A549 (cell line): ENCODE results near the gene DNAH17. TPM values are rescaled to one million over a fixed set of nuclear protein-coding genes. Genes with fewer than 3 reads are reported as not detected.

Experiments used
- ATAC-seq, 2 experiments: fragments of 200-7000 bp in 1 of 2; fragments of >200 bp in 1 of 2; cut with Nextera tagmentation in 1 of 2; cut with Tn5 transposase in 1 of 2; 3 replicates each; pipeline versions ENCODE4 v1.8.0 to v1.9.1; 2018 to 2020; ENCODE audit warnings: mild to moderate bottlenecking in 1 of 2, moderate library complexity in 1 of 2
- CTCF ChIA-PET: fragments of 300-600 bp; sonication (Branson Sonifier 250); formaldehyde crosslinking; extraction: SDS; loops from one replicate; lab custom pipeline; 2021; ENCODE audit warnings: antibody characterized with exemption, inconsistent platforms; lab: Yijun Ruan, JAX
- POLR2A ChIA-PET: fragments of 350-600 bp; formaldehyde crosslinking; extraction: SDS; loops from one replicate; lab custom pipeline; 2021; ENCODE audit warnings: antibody characterized with exemption, inconsistent platforms; lab: Yijun Ruan, JAX
- DNase-seq, 2 experiments: peaks; one replicate each; pipeline versions ENCODE4 v3.0.0 to v3.0.0-alpha.2; 2011 to 2016; ENCODE audit warnings: low read depth in 1 of 2, low spot score in 1 of 2
- FAIRE-seq: peaks from 2 replicates; lab custom pipeline; 2011; peaks lifted over from hg19 to GRCh38; lab: Jason Lieb, UNC
- H3K27ac ChIP-seq, 2 experiments: fragments of >200 bp; sonication (Bioruptor Twin); formaldehyde crosslinking; 3 replicates each; pipeline ENCODE4 v1.5.1; 2016 to 2017
- H3K4me1 ChIP-seq: fragments of >200 bp; sonication (Bioruptor Twin); formaldehyde crosslinking; 3 replicates; pipeline ENCODE4 v1.6.1; 2016
- H3K4me2 ChIP-seq: fragments of >200 bp; sonication (Bioruptor Twin); formaldehyde crosslinking; 3 replicates; pipeline ENCODE4 v1.6.1; 2016
- H3K4me3 ChIP-seq: fragments of >200 bp; sonication (Bioruptor Twin); formaldehyde crosslinking; 3 replicates; pipeline ENCODE4 v1.5.1; 2016
- H3K9me3 ChIP-seq: fragments of >200 bp; sonication (Bioruptor Twin); formaldehyde crosslinking; 3 replicates; pipeline ENCODE4 v1.6.1; 2016
- BHLHE40 ChIP-seq: IDR thresholded peaks from 2 replicates; pipeline ENCODE4 v1.6.1; 2012; ENCODE audit warnings: low read depth, low read length, inconsistent platforms
- CBX2 ChIP-seq: fragments of 200-600 bp; sonication (generic); IDR thresholded peaks from 2 replicates; pipeline ENCODE4 v1.6.1; 2016; ENCODE audit warnings: low read depth, mild to moderate bottlenecking, borderline replicate concordance
- CHD2 ChIP-seq: fragments of 150-350 bp; IDR thresholded peaks from 2 replicates; pipeline ENCODE4 v1.6.1; 2014; ENCODE audit warnings: low read length; ENCODE audit not compliant: partially characterized antibody
- EHF ChIP-seq: fragments of 250-450 bp; sonication (Bioruptor Pico); IDR thresholded peaks from 2 replicates; pipeline ENCODE4 v1.5.0; 2020; ENCODE audit warnings: mild to moderate bottlenecking
- EHMT2 ChIP-seq: fragments of 200-600 bp; sonication (generic); IDR thresholded peaks from 2 replicates; pipeline ENCODE4 v1.6.1; 2016; ENCODE audit warnings: antibody characterized with exemption, low read depth, mild to moderate bottlenecking, moderate library complexity
- FOSB ChIP-seq: fragments of 250-450 bp; sonication (Bioruptor Pico); IDR thresholded peaks from 2 replicates; pipeline ENCODE4 v1.5.0; 2020; ENCODE audit warnings: mild to moderate bottlenecking, moderate library complexity
- FOSL2 ChIP-seq, 2 experiments: fragments of 450-650 bp in 1 of 2; fragments of >200 bp in 1 of 2; sonication (Bioruptor Twin) in 1 of 2; formaldehyde crosslinking; IDR thresholded peaks; 2 replicates each; pipeline versions ENCODE4 v1.5.0 to v1.6.1; 2016 to 2020; ENCODE audit warnings: mild to moderate bottlenecking in 1 of 2, moderate library complexity in 1 of 2
- HDAC2 ChIP-seq: fragments of 200-600 bp; sonication (generic); IDR thresholded peaks from 2 replicates; pipeline ENCODE4 v1.6.1; 2016
- HOXA7 ChIP-seq: fragments of 250-450 bp; sonication (Bioruptor Pico); IDR thresholded peaks from 2 replicates; pipeline ENCODE4 v1.5.0; 2020; ENCODE audit warnings: mild to moderate bottlenecking, moderate library complexity
- HOXB5 ChIP-seq: fragments of 250-450 bp; sonication (Bioruptor Pico); IDR thresholded peaks from 2 replicates; pipeline ENCODE4 v1.5.0; 2020; ENCODE audit warnings: mild to moderate bottlenecking, moderate library complexity
- JUNB ChIP-seq: fragments of >200 bp; sonication (Bioruptor Twin); formaldehyde crosslinking; IDR thresholded peaks from 2 replicates; pipeline ENCODE4 v1.6.1; 2016
- KDM1A ChIP-seq: fragments of 200-600 bp; sonication (generic); IDR thresholded peaks from 2 replicates; pipeline ENCODE4 v1.6.1; 2016; ENCODE audit warnings: low read depth, mild to moderate bottlenecking
- RAD21 ChIP-seq, 2 experiments: fragments of >200 bp in 1 of 2; sonication (Bioruptor Twin) in 1 of 2; formaldehyde crosslinking in 1 of 2; IDR thresholded peaks in 1 of 2; conservative IDR thresholded peaks in 1 of 2; 2 replicates in 1 of 2; 3 replicates in 1 of 2; pipeline ENCODE4 v1.6.1; 2012 to 2018; ENCODE audit warnings: inconsistent platforms in 1 of 2
- RARB ChIP-seq: fragments of 250-450 bp; sonication (Bioruptor Pico); IDR thresholded peaks from 2 replicates; pipeline ENCODE4 v1.8.0; 2021; ENCODE audit warnings: mild to moderate bottlenecking, moderate library complexity
- RCOR1 ChIP-seq: fragments of 150-350 bp; IDR thresholded peaks from 2 replicates; pipeline ENCODE4 v1.6.1; 2014; ENCODE audit warnings: antibody characterized with exemption, low read length, low read depth
- RFX5 ChIP-seq: fragments of 450-650 bp; IDR thresholded peaks from 2 replicates; pipeline ENCODE4 v1.7.1; 2014; ENCODE audit warnings: antibody characterized with exemption, mild to moderate bottlenecking, moderate library complexity
- RNF2 ChIP-seq: fragments of 200-600 bp; sonication (generic); IDR thresholded peaks from 2 replicates; pipeline ENCODE4 v1.6.1; 2016; ENCODE audit warnings: low read depth, mild to moderate bottlenecking, antibody characterized with exemption, moderate library complexity, borderline replicate concordance
- SMC3 ChIP-seq: fragments of >200 bp; sonication (Bioruptor Twin); formaldehyde crosslinking; IDR thresholded peaks from 3 replicates; pipeline ENCODE4 v1.6.1; 2018; ENCODE audit warnings: inconsistent platforms
- TFCP2L1 ChIP-seq: fragments of 250-450 bp; sonication (Bioruptor Pico); IDR thresholded peaks from 2 replicates; pipeline ENCODE4 v1.5.0; 2021; ENCODE audit warnings: mild to moderate bottlenecking
- TP53 ChIP-seq: fragments of 250-450 bp; sonication (Bioruptor Pico); IDR thresholded peaks from 2 replicates; pipeline ENCODE4 v1.5.0; 2021; ENCODE audit warnings: mild to moderate bottlenecking, moderate library complexity
- ZC3H11A ChIP-seq: fragments of 450-650 bp; IDR thresholded peaks from 2 replicates; pipeline ENCODE4 v1.6.1; 2014; ENCODE audit warnings: antibody characterized with exemption, mild to moderate bottlenecking
- ZNF302 ChIP-seq: fragments of 250-450 bp; sonication (Bioruptor Pico); IDR thresholded peaks from 2 replicates; pipeline ENCODE4 v1.9.0; 2021; ENCODE audit warnings: inconsistent platforms, mild to moderate bottlenecking, moderate library complexity
- WGBS: methylation state at CpG from one replicate; pipeline ENCODE4 v1.1.6; 2017; ENCODE audit errors: missing lambda C conversion rate; 5-methylcytosine and 5-hydroxymethylcytosine counted together
- polyA plus RNA-seq, 4 experiments: library from polyadenylated mRNA; depleted of rRNA in 3 of 4; stranded (reverse); fragments of >200 nt; fragmentation: RNase III in 1 of 4; extraction: RNeasy Plus Mini Kit Qiagen cat#74134 plus additional on column Dnase treatment in 1 of 4; gene quantifications; 2 replicates in 3 of 4; 3 replicates in 1 of 4; pipeline ENCODE4 v1.2.3, GENCODE V29; 2011 to 2017
- TF ChIP-seq, protein P1 (sequence below): IDR thresholded peaks from 2 replicates; pipeline ENCODE4 v1.6.1; 2012
- TF ChIP-seq, protein P2 (sequence below): fragments of >200 bp; sonication (Bioruptor Twin); formaldehyde crosslinking; IDR thresholded peaks from 3 replicates; pipeline ENCODE4 v1.6.1; 2016
- TF ChIP-seq, protein P3 (sequence below): fragments of >200 bp; sonication (Bioruptor Twin); formaldehyde crosslinking; IDR thresholded peaks from 2 replicates; pipeline ENCODE4 v1.6.1; 2016
- TF ChIP-seq, protein P4 (sequence below): fragments of >200 bp; sonication (Bioruptor Twin); formaldehyde crosslinking; IDR thresholded peaks from 3 replicates; pipeline ENCODE4 v1.5.1; 2016
- TF ChIP-seq, protein P5 (sequence below): fragments of 250-450 bp; sonication (Bioruptor Pico); IDR thresholded peaks from 2 replicates; pipeline ENCODE4 v1.5.0; 2021; ENCODE audit warnings: mild to moderate bottlenecking, moderate library complexity, borderline replicate concordance

DNAH17 gene
- polyA plus RNA-seq, 2 of the 4 experiments (the other 2 are of a cell fraction) = 0.21 to 0.26 TPM

DNA sequence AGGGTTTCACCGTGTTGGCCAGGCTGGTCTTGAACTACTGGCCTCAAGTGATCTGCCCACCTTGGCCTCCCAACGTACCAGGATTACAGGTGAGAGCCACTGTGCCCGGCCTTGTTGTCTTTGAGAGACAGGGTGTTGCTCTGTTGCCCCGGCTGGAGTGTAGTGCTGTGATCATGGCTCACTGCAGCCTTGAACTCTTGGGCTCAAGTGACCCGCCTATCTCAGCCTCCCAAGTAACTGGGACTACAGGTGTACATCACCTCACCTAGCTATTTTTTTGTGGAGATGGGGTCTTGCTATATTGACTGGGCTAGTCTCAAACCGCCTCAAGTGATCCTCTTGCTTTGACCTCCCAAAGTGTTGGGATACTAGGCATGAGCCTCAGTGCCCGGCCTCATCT, 130.4 kb downstream of the DNAH17 start (continued):
- TF ChIP-seq, protein P1, sequence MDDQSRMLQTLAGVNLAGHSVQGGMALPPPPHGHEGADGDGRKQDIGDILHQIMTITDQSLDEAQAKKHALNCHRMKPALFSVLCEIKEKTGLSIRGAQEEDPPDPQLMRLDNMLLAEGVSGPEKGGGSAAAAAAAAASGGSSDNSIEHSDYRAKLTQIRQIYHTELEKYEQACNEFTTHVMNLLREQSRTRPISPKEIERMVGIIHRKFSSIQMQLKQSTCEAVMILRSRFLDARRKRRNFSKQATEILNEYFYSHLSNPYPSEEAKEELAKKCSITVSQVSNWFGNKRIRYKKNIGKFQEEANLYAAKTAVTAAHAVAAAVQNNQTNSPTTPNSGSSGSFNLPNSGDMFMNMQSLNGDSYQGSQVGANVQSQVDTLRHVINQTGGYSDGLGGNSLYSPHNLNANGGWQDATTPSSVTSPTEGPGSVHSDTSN = no peak
- TF ChIP-seq KDM1A = no peak

DNA sequence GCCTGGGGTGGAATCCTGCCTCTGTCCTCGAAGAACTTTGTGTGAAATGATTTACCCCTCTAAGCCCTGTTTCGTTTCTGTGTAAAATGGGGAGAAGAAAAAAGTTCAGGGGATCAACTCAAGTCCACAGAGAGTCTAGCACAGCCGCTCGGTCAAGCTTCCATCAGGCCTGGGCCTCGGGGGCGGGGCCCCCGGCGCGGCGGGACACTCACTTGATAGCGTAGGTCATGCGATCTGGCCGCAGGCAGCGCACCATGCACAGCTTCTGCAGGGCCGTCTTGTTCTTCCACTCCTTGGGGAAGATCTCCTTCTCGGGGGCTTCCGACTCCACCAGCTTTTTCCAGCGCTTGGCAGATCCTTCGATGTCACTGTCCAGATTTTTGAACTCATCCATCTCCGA, 132.8 kb downstream of the DNAH17 start:
- ATAC-seq (no peak), FAIRE-seq (no peak), DNase-seq (no peak)
- Histone ChIP-seq H3K4me3 (no peak overlapping the region), H3K27ac (no peak overlapping the region), H3K9me3 (no peaks in the 10 kb centered on the region), H3K4me1 (0 out of 3 replicates have a peak, but pooled peaks cover 3% of the 10 kb centered on the region), H3K4me2 (no peak overlapping the region)
- WGBS = 76% methylated on average over 20 of the region's 20 CpGs
- ChIA-PET CTCF (interaction anchor here (0.6 to 3.1 kb wide), 11 partner anchors 8 to 285 kb away, joined by 3 to 18 read pairs (median 5); no protein-coding TSS in a partner anchor), POLR2A (no interaction called here)
- TF ChIP-seq, protein P2, sequence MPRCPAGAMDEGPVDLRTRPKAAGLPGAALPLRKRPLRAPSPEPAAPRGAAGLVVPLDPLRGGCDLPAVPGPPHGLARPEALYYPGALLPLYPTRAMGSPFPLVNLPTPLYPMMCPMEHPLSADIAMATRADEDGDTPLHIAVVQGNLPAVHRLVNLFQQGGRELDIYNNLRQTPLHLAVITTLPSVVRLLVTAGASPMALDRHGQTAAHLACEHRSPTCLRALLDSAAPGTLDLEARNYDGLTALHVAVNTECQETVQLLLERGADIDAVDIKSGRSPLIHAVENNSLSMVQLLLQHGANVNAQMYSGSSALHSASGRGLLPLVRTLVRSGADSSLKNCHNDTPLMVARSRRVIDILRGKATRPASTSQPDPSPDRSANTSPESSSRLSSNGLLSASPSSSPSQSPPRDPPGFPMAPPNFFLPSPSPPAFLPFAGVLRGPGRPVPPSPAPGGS = no peak
- TF ChIP-seq JUNB = no peak
- no peak for TF ChIP-seq BHLHE40
- TF ChIP-seq RCOR1 = no peak
- TF ChIP-seq HOXB5 = no peak
- no peak for TF ChIP-seq RFX5
- no peak for TF ChIP-seq RNF2
- no peak for TF ChIP-seq SMC3
- no peak for TF ChIP-seq ZNF302 (CRISPR knock-in tag)
- no peak for TF ChIP-seq CHD2
- TF ChIP-seq EHF (CRISPR knock-in tag) = no peak
- no peak for TF ChIP-seq TFCP2L1 (CRISPR knock-in tag)
- TF ChIP-seq, protein P3, sequence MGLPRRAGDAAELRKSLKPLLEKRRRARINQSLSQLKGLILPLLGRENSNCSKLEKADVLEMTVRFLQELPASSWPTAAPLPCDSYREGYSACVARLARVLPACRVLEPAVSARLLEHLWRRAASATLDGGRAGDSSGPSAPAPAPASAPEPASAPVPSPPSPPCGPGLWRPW = no peak
- no peak for TF ChIP-seq TP53 (CRISPR knock-in tag)
- TF ChIP-seq, protein P4, sequence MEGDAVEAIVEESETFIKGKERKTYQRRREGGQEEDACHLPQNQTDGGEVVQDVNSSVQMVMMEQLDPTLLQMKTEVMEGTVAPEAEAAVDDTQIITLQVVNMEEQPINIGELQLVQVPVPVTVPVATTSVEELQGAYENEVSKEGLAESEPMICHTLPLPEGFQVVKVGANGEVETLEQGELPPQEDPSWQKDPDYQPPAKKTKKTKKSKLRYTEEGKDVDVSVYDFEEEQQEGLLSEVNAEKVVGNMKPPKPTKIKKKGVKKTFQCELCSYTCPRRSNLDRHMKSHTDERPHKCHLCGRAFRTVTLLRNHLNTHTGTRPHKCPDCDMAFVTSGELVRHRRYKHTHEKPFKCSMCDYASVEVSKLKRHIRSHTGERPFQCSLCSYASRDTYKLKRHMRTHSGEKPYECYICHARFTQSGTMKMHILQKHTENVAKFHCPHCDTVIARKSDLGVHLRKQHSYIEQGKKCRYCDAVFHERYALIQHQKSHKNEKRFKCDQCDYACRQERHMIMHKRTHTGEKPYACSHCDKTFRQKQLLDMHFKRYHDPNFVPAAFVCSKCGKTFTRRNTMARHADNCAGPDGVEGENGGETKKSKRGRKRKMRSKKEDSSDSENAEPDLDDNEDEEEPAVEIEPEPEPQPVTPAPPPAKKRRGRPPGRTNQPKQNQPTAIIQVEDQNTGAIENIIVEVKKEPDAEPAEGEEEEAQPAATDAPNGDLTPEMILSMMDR = no peak
- TF ChIP-seq, protein P1 = no peak
- TF ChIP-seq HOXA7 (CRISPR knock-in tag) = no peak
- TF ChIP-seq ZC3H11A = no peak

DNA sequence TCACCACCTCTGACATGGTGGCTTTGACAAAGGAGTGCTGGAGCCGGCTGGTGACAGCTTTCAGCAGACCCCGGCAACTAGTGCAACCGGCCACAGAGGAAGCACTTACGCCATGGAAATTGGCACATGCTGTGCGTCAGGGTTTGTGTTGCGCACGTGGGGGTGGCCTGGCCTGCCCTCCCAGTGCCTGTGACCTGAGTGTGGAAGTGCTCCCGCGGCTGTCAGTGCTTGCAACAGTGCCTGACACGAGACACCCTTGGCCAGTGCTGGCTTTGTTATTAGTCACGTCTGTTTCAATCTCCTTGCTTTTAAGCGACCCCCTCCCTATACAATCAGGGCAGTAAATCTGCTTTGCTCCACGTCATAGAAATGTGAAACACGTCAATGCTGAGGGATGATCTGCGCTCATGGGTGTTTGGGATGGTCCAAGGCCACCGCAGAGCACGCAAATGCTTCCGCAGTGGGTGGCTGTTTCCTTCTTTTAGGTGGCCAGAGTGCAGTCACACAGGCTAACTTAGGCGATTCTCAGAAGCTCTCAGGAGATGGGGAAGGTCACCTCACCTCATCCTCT, 134.5 kb downstream of the DNAH17 start:
- no peak for ATAC-seq
- Histone ChIP-seq H3K9me3 (no peaks in the 10 kb centered on the region), H3K4me2 (no peak overlapping the region), H3K4me3 (no peak overlapping the region), H3K27ac (no peak overlapping the region), H3K4me1 (0 out of 3 replicates have a peak, but pooled peaks cover 3% of the 10 kb centered on the region)
- TF ChIP-seq RARB (CRISPR knock-in tag) = no peak
- no peak for TF ChIP-seq FOSB (CRISPR knock-in tag)
- TF ChIP-seq CHD2 = no peak
- no peak for TF ChIP-seq EHMT2
- TF ChIP-seq, protein P5, sequence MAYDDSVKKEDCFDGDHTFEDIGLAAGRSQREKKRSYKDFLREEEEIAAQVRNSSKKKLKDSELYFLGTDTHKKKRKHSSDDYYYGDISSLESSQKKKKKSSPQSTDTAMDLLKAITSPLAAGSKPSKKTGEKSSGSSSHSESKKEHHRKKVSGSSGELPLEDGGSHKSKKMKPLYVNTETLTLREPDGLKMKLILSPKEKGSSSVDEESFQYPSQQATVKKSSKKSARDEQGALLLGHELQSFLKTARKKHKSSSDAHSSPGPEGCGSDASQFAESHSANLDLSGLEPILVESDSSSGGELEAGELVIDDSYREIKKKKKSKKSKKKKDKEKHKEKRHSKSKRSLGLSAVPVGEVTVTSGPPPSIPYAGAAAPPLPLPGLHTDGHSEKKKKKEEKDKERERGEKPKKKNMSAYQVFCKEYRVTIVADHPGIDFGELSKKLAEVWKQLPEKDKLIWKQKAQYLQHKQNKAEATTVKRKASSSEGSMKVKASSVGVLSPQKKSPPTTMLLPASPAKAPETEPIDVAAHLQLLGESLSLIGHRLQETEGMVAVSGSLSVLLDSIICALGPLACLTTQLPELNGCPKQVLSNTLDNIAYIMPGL (CRISPR knock-in tag) = no peak
- TF ChIP-seq FOSL2 (IDR thresholded peaks at IDR 0.05) = no peak
- no peak for TF ChIP-seq FOSL2 (CRISPR knock-in tag; IDR thresholded peaks at IDR 0.05)
- TF ChIP-seq HDAC2 = no peak
- TF ChIP-seq RAD21 (conservative IDR thresholded peaks at IDR 0.05 in 1 of 2, IDR thresholded peaks at IDR 0.05 in 1 of 2) = no peak
- no peak for TF ChIP-seq CBX2
- ChIA-PET CTCF (interaction anchor here (0.8 to 1.1 kb wide), 2 partner anchors 8 to 46 kb away, joined by 3 to 4 read pairs; no protein-coding TSS in a partner anchor), POLR2A (no interaction called here)
- FAIRE-seq = no peak
- WGBS = 70% methylated on average over 19 of the region's 19 CpGs
- no peak for DNase-seq
